ENCODE results near the gene LGALSL.

The LGALSL gene

GRCh38 chr2:64453770-64454385 lies at the start of gene LGALSL:
Gene LGALSL (plus strand): TSS chr2:64454162. CDS start chr2:64454546, 384 bp downstream.
- peak within 1 kb of the TSS; percentile 59 for H3K4me3 ChIP-seq (ENCODE audit: low read depth, low read length)
- peak; percentile 11 for DNase-seq (ENCODE audit: low read depth)
- TF ChIP-seq CTCF (conservative IDR thresholded peaks at IDR 0.05; ENCODE audit: low read depth, low read length), result no peak

DNA sequence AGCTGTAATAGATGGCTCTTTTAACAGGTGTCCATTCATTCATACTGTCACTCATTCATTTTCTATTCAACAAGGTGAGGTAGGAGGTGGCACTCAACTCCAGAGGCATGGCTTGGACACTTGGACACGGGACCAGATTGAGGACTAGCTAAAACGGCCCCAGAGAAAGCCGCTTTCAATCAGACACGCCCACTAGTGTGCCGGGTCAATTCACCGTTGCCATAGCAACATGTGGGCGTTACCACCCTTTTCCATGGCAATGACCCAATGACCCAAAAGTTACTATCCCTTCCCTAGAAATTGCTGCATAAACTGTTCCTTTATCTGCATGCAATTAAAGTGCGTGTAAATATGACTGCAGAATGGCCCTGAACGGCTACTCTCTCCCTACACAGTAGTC lies 49.2 kb upstream of the LGALSL start:
- no peak overlapping the region for H3K4me3 ChIP-seq (ENCODE audit: low read depth, low read length)

GRCh38 chr2:64405581-64406406 lies 48.2 kb upstream of the LGALSL start:
- peak; percentile 47 for DNase-seq (ENCODE audit: low read depth)
- H3K4me3 ChIP-seq (ENCODE audit: low read depth, low read length), result no peak overlapping the region
- TF ChIP-seq CTCF (conservative IDR thresholded peaks at IDR 0.05; ENCODE audit: low read depth, low read length), result no peak

More for the DNA sequence above, 49.2 kb upstream of the LGALSL start:
- TF ChIP-seq CTCF (conservative IDR thresholded peaks at IDR 0.05; ENCODE audit: low read depth, low read length), result no peak
- peak; percentile 35 for DNase-seq (ENCODE audit: low read depth)

DNA sequence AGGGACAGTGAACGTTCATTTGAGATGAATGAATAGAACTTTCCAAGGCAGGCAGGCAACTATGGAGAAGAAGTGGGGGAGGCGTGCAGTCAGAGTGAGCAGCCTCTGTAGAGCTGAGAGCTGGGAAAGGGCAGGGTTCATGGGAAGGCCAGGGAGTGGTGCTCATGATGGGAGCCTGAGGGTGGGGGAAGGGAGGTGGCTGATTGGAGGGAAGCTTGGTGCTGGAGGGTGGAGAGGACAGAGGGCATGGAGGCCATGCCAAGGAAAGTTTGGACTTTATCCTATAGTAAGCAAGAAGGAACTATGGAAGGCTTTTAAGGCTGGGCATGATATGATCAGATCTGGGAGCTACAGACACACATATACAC lies 47.6 kb upstream of the LGALSL start:
- no peak overlapping the region for H3K4me3 ChIP-seq (ENCODE audit: low read depth, low read length)
- TF ChIP-seq CTCF (conservative IDR thresholded peaks at IDR 0.05; ENCODE audit: low read depth, low read length), result no peak

DNA sequence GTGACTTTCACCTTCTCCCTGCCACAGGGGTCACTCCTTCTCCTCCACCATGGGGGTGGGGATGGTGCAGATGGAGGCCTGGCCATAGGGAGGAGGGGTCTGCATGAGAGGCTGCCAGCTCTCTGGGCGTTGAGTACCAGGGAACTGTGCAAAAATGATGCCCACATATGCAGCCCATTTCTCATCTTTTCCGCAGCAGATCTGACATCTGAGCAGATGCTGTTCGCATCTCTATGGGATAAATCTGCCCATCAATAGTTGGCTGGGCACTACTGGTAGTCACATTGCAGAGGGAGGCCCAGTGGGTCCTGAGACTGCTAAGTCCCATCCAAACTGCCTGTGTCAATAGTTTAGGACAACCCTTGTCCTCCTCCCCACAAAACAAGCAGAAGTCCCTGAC lies 45.9 kb upstream of the LGALSL start:
- DNase-seq (ENCODE audit: low read depth), result no peak
- H3K4me3 ChIP-seq (ENCODE audit: low read depth, low read length), result no peak overlapping the region
- TF ChIP-seq CTCF (conservative IDR thresholded peaks at IDR 0.05; ENCODE audit: low read depth, low read length), result no peak

More for the DNA sequence above, 47.6 kb upstream of the LGALSL start:
- DNase-seq (ENCODE audit: low read depth), result no peak

DNA sequence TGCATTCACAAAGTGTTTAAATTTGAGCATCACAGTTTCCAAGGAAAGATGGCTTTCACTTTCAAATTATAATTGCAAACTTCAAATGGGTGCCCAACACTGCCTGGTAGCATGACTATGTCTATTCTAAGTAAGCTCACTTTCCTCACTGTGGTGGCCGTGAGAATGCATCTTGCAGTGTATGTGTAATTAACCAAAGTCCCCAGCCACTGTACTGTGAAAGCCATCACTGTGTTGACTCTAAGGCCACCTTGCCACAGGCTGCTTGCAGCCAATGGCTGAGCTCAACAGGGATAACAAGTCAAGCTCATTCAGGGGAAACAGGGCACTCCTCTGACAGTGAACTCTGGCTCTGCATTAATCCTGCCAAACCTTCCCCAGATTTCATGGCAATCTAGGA lies 43.3 kb upstream of the LGALSL start:
- H3K4me3 ChIP-seq (ENCODE audit: low read depth, low read length), result no peak overlapping the region
- DNase-seq (ENCODE audit: low read depth), result no peak
- no peak for TF ChIP-seq CTCF (conservative IDR thresholded peaks at IDR 0.05; ENCODE audit: low read depth, low read length)

All from choroid plexus epithelial cell (primary cell).